GM15510 (cell line): ENCODE data around the gene FNIP2.

Source experiments
- POLR2A ChIP-seq: IDR thresholded peaks from 3 replicates; pipeline ENCODE4 v1.6.1; 2011; ENCODE audit warnings: borderline replicate concordance; ENCODE audit not compliant: insufficient read length; ENCODE audit errors: extremely low read depth

FNIP2 gene

GRCh38 chr4:158758703-158759102, 10.1 kb upstream of the FNIP2 start:
- TF ChIP-seq POLR2A: no peak

- no peak for TF ChIP-seq POLR2A
Measured at GRCh38 chr4:158760866-158761265, 8.0 kb upstream of the FNIP2 start.

GRCh38 chr4:158762553-158762952, 6.3 kb upstream of the FNIP2 start:
- TF ChIP-seq POLR2A: no peak

- no peak for TF ChIP-seq POLR2A
Measured at GRCh38 chr4:158763462-158763861, 5.4 kb upstream of the FNIP2 start.

- TF ChIP-seq POLR2A: no peak
Measured at GRCh38 chr4:158766434-158767044, 2.3 kb upstream of the FNIP2 start.

GRCh38 chr4:158767451-158767850, 1.4 kb upstream of the FNIP2 start:
- no peak for TF ChIP-seq POLR2A

GRCh38 chr4:158769175-158769921, 522 bp downstream of the FNIP2 start:
- no peak for TF ChIP-seq POLR2A

- TF ChIP-seq POLR2A: no peak
Measured at GRCh38 chr4:158770671-158771070, 1.8 kb downstream of the FNIP2 start.

- TF ChIP-seq POLR2A: no peak
Measured at GRCh38 chr4:158771776-158772175, 3.0 kb downstream of the FNIP2 start.

GRCh38 chr4:158775091-158775651, 6.3 kb downstream of the FNIP2 start:
- no peak for TF ChIP-seq POLR2A

- no peak for TF ChIP-seq POLR2A
Measured at GRCh38 chr4:158776106-158776505, 7.3 kb downstream of the FNIP2 start.

GRCh38 chr4:158777423-158778155, 8.8 kb downstream of the FNIP2 start:
- TF ChIP-seq POLR2A: no peak

- TF ChIP-seq POLR2A: no peak
Measured at GRCh38 chr4:158778156-158778711, 9.4 kb downstream of the FNIP2 start.

- TF ChIP-seq POLR2A: no peak
Measured at GRCh38 chr4:158778712-158779111, 9.9 kb downstream of the FNIP2 start.

- TF ChIP-seq POLR2A: no peak
Measured at GRCh38 chr4:158781963-158782362, 13.1 kb downstream of the FNIP2 start.

GRCh38 chr4:158782551-158783360, 13.9 kb downstream of the FNIP2 start:
- TF ChIP-seq POLR2A: no peak
